ENCODE data around the gene EDC3.
"Not testable (repeated sequence)": the region's sequence is repeated elsewhere in the genome, so short reads cannot be mapped to it uniquely, and the experiment has no call there.

The EDC3 gene

DNA sequence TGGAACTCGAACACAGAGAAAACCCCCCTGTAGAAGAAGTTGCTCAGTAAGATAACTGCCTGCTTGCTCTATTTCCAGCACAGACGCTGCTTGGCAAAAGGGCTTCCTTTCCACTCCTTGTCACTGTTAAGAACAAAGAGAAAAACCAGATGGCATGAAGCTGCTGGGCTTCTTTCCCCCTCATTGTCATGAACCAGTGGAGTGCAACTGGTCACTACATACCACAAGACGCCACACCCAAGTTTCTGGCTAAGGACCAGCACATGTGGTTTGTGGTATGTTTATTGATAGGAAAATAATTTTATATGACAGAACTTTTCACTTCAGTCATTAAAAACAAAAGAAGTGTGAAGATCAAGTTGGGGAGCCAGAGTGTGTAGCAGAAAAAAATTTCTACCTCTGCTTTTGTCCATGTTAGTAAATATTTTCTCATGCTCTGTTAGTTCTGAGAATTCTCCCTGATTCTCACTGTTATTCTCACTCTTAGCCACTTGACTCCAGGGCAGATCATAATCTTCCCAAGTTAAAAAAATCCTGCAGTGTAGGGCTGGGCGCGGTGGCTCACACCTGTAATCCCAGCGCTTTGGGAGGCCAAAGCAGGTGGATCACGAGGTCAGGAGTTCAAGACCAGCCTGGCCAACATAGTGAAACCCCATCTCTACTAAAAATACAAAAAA is 42.3 kb downstream of the EDC3 start:
- no peak for DNase-seq

- no peak for DNase-seq
Observed at GRCh38 chr15:74651242-74651741, 44.5 kb downstream of the EDC3 start.

GRCh38 chr15:74648051-74648842 is 47.6 kb downstream of the EDC3 start:
- DNase-seq: no peak

DNA sequence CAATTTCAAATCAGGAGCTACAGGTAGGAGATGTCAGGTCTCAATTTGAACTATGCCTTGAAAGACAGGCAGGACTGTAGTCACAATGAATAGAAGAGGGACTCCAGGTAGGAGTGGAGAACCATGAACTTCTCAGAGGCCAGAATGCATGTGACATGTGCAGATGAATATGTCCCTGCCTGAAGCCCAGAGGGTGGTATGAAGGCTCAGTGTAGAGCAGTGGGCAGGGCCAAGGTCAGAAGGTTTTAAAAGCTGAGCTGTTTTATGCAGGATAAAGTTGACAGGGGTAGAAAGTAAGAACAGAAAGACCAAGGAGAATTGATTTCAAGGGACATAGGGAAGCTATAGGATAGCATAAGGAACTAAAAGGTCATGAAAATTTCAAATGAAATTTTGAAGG is 49.3 kb downstream of the EDC3 start:
- no peak for DNase-seq

DNA sequence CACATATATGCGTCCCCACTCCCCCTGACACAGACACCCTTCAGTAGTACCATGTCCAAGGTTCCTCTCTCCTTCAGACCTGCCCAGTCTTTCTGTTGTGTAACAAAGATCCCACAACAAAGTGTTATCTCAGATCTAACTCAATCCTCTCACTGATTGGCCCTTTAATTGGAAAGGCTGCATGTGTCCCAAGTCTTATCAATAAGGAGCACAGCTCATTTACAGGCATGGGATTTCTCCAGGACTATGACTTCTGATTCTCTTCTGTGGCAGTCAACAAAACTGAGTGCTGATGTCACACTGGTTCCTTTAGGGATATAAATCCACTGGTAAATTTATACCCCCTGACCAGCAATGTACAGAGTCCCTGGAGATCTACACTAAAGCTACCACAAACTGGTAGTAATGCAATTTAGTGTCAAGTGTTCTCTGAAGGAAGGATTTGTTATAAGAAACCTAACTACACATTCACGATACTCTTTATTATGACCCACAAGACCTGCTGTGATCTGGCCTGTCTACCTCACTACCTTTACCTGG is 52.1 kb downstream of the EDC3 start:
- no peak for DNase-seq

DNA sequence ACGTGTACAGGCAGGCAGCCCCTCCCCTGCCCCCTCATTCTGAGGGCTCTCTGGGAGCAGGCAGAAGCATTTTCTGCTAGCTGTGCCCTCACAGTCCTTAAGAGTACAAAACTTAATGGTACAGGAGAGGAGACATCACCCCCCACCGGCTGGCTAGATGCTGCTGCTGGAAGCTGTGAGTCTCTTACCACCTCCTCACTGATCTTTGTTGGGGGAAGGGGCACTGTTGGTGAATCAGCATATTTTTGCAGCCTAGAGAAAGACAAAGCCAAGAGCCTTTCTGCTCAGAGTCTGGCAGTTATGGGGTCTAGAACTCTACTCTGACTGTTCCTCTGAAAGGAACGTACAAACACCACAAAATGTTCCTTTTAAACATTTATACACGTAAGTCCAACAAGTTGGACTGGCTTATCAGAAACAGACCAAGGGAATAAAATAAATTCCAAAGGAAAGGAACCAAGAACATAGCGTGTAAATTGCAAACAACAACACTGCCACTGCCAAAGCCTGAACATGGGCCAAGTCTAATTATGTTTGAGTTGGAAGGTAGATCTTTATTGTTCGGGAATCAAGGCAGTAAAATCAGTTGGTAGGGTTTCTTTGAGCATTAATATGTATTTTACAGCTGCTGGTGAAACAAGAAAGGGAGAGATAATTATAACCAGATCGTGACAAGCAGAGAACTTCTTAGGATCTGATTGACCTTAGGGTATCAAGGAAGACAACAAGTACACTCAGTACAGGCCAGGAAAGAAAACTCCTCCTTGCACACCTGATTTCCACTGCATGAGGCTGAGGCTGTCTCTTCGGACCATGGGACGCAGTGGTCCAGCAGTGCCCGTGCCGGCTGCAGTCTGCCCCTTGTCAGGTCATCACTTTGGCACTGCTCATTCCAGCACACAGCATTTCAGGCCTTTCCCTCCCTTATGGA is 52.8 kb downstream of the EDC3 start:
- DNase-seq: no peak

- no peak for DNase-seq
Observed at GRCh38 chr15:74642348-74642733, 53.5 kb downstream of the EDC3 start.

- DNase-seq: no peak
Observed at GRCh38 chr15:74641151-74641550, 54.7 kb downstream of the EDC3 start.

GRCh38 chr15:74636984-74637383 is 58.8 kb downstream of the EDC3 start:
- no peak for DNase-seq

DNA sequence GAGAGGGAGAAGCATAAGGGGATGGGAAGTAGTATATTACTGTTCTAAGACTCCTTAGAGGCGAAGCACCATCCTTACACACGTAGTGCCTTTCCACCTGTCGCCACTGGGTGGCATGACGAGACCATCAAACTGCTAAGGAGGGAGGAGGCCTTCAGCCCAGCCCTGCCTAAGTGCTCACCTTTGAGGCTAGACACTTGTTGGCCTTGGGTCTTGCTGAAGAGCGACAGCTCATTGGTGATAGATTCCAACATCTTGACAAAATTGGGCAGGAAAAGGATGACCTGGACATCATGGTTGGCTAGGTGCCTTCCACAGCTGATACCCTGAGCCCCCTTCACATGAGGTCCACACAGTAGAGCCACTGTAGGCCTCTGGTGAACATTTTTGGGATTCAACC is 60.6 kb downstream of the EDC3 start:
- peak; percentile 28 for DNase-seq

GRCh38 chr15:74633781-74634180 is 62.0 kb downstream of the EDC3 start:
- DNase-seq: no peak

DNA sequence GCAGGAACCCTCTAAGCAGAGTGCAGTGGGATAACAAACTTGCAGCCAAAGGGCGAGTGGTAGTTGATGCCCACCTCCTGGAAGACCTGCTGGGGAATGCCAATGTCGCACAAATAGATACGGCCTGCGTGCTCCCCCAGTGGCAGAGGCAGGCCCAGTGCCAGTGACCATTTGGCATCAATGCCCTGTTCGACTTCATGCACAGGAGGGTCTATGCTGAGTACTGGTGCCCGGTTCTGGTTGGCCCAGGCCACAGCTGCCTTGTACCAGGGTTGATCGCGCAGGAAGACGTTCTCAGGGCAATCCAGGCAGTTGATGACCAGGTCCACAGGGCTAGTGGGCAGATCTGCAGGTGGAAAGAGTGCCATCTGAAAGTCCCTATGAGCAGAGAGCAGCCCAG is 63.2 kb downstream of the EDC3 start:
- DNase-seq: no peak

- peak; percentile 47 for DNase-seq
Observed at GRCh38 chr15:74631935-74632560, 63.8 kb downstream of the EDC3 start.

- DNase-seq: no peak
Observed at GRCh38 chr15:74631408-74631807, 64.4 kb downstream of the EDC3 start.

DNA sequence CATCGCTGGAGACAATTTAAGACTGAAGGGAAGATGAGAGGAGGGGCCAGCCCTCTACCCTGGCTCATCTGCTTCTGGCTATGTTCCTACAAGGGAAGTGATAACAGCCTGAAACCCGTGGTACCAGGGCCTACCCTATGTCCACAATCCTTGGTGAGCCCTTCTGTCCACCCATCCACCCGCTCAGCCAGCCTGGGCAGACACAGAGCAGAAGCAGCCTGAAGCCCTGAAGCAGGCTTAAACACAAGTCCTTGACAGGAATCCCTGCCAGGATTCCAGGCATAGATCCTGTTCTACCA is 64.8 kb downstream of the EDC3 start:
- no peak for DNase-seq

DNA sequence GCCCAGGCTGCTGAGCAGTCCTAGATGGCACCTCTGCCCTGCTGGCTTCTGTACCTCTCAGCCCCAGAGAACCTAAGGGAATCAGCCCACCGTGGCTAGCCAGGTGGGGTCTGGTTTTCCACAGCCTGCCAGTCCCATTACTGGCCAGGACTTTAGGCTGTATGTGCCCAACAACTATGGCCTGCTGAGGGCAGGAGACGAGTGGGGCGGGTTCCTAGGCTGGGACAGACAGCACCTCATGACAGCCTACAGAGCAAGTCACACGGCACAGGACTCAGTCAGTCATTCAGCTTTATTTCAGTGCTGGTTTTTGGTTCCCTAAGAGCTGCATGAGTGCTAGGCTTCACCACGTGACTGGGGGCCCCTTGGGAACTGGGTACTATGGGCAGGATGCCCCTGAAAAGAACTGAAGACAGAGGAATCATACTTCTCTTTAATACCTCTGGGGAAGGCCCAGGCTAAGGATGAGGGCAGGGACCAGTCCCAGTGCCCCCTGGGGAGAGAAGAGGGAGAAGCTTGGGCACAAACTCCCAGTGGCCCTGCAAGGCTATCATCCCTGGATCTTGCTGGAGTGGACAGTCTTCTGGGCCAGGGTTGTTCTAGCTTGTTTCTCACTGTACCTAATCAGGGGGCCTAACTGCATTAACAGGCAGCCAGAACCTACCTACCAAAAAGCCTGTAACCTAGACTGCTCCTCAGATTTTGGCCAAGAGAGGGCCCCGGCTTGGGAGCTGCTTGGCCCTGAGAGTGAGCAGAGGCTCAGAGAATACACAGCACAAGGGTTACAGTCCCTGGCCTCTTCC is 65.3 kb downstream of the EDC3 start:
- DNase-seq: no peak

GRCh38 chr15:74629696-74630095 is 66.1 kb downstream of the EDC3 start:
- not testable (repeated sequence) for DNase-seq

GRCh38 chr15:74628949-74629348 is 66.9 kb downstream of the EDC3 start:
- no peak for DNase-seq

DNA sequence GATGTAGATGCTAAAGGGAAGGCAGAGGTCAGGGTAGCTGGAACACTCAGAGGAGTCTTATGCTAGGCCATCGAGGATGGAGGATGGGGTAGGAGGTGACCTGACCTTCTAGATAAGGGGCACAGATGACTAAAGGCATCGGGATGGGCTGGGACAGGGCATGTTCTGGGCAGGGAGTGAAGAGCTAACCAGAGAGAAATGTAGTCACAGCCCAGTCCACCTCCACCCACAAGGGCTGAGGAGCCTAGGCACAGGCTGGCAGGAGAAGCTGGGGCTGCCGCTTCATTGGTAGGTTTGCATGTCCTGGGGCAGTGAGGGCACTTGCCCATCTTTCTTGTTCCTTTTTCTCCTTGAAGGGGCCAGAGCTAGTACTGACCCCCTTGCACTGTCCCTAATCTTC is 67.6 kb downstream of the EDC3 start:
- no peak for DNase-seq

DNA sequence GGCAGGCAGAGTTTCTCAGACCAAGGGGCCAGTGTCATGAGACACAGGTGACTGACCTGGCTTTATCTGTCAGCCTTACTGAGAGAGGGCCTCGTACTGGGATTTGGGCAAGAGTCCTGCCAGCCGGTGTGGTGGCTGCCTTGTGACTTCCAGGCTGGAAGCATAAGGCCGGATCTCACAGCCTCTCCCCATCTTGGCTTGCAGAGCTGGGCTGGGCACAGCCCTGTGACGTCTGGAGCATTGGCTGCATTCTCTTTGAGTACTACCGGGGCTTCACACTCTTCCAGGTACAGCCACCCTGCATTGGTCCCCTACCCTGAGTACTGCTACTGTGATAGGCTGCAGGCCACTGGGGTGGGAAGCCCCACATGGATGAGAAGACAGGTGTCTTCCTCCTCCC is 68.1 kb downstream of the EDC3 start:
- DNase-seq: no peak

All from right kidney (tissue), 1 donor.